Measurements from ENCODE around the gene GALNS. TPM values are rescaled to one million over a fixed set of nuclear protein-coding genes. Genes with fewer than 3 reads are reported as not detected.
"Not testable (repeated sequence)": the region's sequence is repeated elsewhere in the genome, so short reads cannot be mapped to it uniquely, and the experiment has no call there.

Gene GALNS
- total and polyA plus RNA-seq, 9 donors: 9.8 to 28.5 (median 20.6) TPM

DNA sequence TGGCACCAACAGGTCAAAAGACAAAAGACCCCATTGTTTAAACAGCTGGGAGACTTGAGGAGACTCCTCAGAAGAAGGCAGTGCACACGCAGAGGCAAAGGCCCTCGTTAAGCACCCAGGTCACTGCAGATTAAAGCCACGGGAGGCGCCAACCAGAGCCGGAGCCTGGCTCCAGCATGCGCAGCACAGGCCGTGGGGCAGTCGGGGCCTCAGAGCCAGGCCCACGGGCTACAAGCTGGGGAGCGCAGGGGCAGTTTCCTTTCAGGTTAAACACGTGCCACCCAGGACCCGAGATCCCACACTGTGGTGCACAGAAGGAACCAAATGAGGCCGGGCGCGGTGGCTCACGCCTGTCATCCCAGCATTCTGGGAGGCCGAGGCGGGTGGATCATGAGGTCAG lies 80.9 kb downstream of the GALNS start:
- Histone ChIP-seq H3K4me1 (ENCODE audit: control insufficient read depth, insufficient read depth, low read length) (peaks cover 79% of the 10 kb centered on the region), H3K27ac (ENCODE audit: low read length) (no peak overlapping the region), H3K9me3 (replicated peaks; ENCODE audit: control insufficient read depth, low read depth, low read length) (no peaks in the 10 kb centered on the region), H3K4me3 (ENCODE audit: low read length) (no peak overlapping the region), H3K36me3 (ENCODE audit: control insufficient read depth, insufficient read depth, low read length) (no peaks in the 10 kb centered on the region), H3K27me3 (ENCODE audit: control insufficient read depth, insufficient read depth, low read length) (peaks cover 40% of the 10 kb centered on the region)
- 91% methylated on average over 17 of the region's 18 CpGs for WGBS (ENCODE audit: insufficient coverage)
- DNase-seq: no peak

DNA sequence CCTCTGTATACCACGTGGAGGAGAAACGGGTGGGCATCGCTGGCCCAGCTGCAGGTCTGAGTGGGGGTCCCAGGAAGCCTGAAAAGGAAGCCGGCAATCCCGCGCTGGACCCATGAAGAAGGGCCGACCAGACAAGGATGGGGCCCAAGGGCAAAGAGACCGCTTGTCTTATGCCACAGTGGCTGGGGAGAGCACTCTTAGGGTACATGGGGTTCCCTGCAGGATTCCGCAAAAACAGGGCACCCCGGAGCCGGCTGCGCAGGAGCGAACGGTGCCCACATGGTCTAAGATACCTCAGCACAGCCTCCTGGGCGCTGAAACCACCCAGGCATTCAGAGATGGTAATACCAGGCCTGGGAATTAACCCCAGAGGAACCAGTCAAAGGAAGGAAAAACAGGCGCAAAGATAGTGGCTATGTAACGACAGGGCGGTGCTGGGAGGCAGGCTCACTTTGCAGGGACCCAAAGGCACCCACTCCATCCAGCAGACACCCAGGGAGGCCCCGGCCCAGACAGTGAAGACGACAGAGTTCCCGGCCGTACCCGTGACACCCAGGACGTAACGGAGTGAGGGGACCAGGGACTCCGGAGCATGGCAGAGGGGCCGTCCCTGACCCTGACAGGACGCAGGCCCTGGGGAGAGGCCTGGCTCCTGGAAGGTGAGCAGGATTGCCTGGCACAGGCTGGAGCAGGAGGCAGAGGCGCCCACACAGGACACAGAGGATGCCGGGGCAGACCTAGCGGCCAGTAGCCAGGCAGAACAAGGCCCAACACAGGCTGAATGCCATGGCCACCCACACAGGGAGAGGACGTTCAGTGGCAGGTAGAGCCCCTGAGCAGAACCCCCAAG lies 82.0 kb downstream of the GALNS start:
- H3K36me3 ChIP-seq (ENCODE audit: control insufficient read depth, insufficient read depth, low read length): no peaks in the 10 kb centered on the region
- WGBS (ENCODE audit: insufficient coverage): 90% methylated on average over 26 of the region's 32 CpGs
- H3K4me3 ChIP-seq (ENCODE audit: low read length): no peak overlapping the region
- no peak for DNase-seq
- H3K4me1 ChIP-seq (ENCODE audit: control insufficient read depth, insufficient read depth, low read length): peaks cover 82% of the 10 kb centered on the region
- no peak overlapping the region for H3K27ac ChIP-seq (ENCODE audit: low read length)
- no peaks in the 10 kb centered on the region for H3K9me3 ChIP-seq (replicated peaks; ENCODE audit: control insufficient read depth, low read depth, low read length)
- H3K27me3 ChIP-seq (ENCODE audit: control insufficient read depth, insufficient read depth, low read length): peaks cover 41% of the 10 kb centered on the region

DNA sequence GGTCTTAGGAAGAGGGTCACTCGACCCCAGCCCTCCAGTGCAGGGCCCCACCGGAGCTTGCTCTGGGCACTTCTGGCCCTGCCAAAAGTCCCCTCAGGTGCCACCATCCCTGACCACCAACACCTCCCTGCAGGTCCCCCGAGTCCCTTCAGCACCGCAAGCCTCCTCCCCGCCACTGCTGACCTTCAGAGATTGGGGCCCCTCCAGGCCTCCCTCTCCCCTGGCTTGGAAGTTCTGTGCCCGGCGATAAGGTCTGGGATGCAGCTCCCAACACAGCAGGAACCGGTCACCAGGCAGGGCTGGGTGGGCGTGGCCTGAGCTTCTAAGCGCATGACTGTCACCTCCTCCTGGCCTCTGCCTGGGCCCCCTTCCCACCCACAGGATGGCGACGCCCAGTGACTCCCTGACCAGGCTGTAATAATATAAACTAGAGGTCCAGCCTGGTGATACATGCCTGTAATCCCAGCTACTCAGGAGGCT lies 82.9 kb downstream of the GALNS start:
- H3K9me3 ChIP-seq (replicated peaks; ENCODE audit: control insufficient read depth, low read depth, low read length): no peaks in the 10 kb centered on the region
- H3K27ac ChIP-seq (ENCODE audit: low read length): peak overlapping the region; percentile 86
- peaks cover 35% of the 10 kb centered on the region for H3K27me3 ChIP-seq (ENCODE audit: control insufficient read depth, insufficient read depth, low read length)
- peaks cover 82% of the 10 kb centered on the region for H3K4me1 ChIP-seq (ENCODE audit: control insufficient read depth, insufficient read depth, low read length)
- H3K4me3 ChIP-seq (ENCODE audit: low read length): no peak overlapping the region
- WGBS (ENCODE audit: insufficient coverage): 34% methylated on average over 9 of the region's 12 CpGs
- no peaks in the 10 kb centered on the region for H3K36me3 ChIP-seq (ENCODE audit: control insufficient read depth, insufficient read depth, low read length)
- peak; percentile 64 for DNase-seq

DNA sequence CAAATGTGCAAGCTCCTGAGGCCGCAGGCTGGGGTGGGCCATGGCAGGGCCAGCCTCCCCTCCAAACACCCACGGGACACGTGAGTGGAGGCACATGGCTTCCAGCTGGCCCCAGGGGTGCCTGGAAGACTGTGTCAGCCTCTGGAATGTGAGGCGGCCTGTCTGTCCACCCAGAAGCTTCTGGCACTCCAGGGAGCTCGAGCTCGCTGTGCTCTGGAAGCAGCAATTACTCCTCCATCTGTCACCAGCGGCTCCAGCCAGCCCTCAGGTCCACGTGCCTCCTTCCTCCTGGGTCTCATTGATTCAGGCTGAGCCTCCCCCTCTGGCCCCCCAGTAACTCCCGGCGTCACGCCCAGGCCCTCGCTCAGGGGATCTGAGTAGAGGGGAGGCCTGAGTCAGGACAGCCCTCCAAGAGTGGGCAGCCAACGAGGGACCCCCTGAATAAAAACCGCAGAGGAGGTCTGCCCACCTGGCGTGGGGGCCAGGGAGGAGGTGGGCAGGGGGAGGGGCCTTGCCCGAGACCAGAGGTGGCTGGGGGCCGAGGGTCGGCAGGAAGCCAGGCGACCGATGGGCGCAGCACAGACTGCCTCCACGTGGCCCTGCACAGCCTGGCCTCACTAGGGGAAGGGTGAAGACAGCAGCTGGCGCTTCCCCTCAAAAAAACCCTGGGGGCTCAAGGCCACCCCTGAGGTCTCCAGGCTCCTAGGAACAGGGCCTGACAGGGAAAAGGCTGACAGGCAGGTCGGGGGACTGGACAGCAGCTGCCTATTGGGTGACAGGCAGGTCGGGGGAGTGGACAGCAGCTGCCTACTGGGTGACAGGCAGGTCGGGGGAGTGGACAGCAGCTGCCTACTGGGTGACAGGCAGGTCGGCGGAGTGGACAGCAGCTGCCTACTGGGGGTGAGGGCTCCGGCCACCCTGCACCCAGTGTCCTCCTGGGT lies 83.6 kb downstream of the GALNS start:
- peak; percentile 90 for DNase-seq
- no peaks in the 10 kb centered on the region for H3K36me3 ChIP-seq (ENCODE audit: control insufficient read depth, insufficient read depth, low read length)

DNA sequence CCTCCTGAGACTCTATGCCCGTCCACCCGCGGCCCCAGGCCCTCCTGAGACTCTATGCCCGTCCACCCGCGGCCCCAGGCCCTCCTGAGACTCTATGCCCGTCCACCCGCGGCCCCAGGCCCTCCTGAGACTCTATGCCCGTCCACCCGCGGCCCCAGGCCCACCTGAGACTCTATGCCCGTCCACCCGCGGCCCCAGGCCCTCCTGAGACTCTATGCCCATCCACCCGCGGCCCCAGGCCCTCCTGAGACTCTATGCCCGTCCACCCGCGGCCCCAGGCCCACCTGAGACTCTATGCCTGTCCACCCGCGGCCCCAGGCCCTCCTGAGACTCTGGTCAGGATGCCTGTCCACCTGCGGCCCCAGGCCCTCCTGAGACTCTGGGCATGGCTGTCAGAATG lies 85.0 kb downstream of the GALNS start:
- peaks cover 24% of the 10 kb centered on the region for H3K27me3 ChIP-seq (ENCODE audit: control insufficient read depth, insufficient read depth, low read length)
- not testable (repeated sequence) for H3K9me3 ChIP-seq (replicated peaks; ENCODE audit: control insufficient read depth, low read depth, low read length); H3K4me3 ChIP-seq (ENCODE audit: low read length); DNase-seq; H3K36me3 ChIP-seq (ENCODE audit: control insufficient read depth, insufficient read depth, low read length)
- H3K27ac ChIP-seq (ENCODE audit: low read length): peak overlapping the region; percentile 90
- 93% methylated on average over 11 of the region's 23 CpGs for WGBS (ENCODE audit: insufficient coverage)
- H3K4me1 ChIP-seq (ENCODE audit: control insufficient read depth, insufficient read depth, low read length): peaks cover 85% of the 10 kb centered on the region

More for the DNA sequence above, 83.6 kb downstream of the GALNS start:
- Histone ChIP-seq H3K9me3 (replicated peaks; ENCODE audit: control insufficient read depth, low read depth, low read length) (no peaks in the 10 kb centered on the region), H3K27ac (ENCODE audit: low read length) (peak overlapping the region; percentile 90), H3K4me3 (ENCODE audit: low read length) (no peak overlapping the region), H3K27me3 (ENCODE audit: control insufficient read depth, insufficient read depth, low read length) (peaks cover 29% of the 10 kb centered on the region), H3K4me1 (ENCODE audit: control insufficient read depth, insufficient read depth, low read length) (peaks cover 83% of the 10 kb centered on the region)
- 23% methylated on average over 20 of the region's 29 CpGs for WGBS (ENCODE audit: insufficient coverage)

DNA sequence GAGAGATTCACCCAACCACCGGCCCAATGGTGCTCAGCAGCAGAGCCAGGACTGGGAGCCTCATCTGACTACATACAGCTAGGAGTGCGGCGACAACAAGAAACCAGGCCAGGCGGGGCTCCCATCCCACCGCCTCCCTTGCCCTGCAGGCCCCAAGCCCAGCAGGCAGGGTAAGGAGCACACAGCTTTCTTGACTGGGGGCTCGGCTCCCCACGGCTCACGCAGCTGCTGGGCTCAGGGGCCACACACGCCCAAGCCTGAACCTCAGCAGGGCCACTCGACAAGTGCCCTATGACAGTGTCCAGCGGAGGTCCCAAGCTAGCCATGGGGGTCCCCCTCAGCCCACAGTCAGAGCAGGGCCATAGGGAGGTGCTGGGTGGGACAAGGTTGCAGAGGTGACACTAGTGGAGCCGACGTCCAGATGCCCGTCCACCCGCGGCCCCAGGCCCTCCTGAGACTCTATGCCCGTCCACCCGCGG lies 85.4 kb downstream of the GALNS start:
- peaks cover 81% of the 10 kb centered on the region for H3K4me1 ChIP-seq (ENCODE audit: control insufficient read depth, insufficient read depth, low read length)
- 72% methylated on average over 11 of the region's 19 CpGs for WGBS (ENCODE audit: insufficient coverage)
- H3K36me3 ChIP-seq (ENCODE audit: control insufficient read depth, insufficient read depth, low read length): no peaks in the 10 kb centered on the region
- H3K27me3 ChIP-seq (ENCODE audit: control insufficient read depth, insufficient read depth, low read length): peaks cover 27% of the 10 kb centered on the region
- no peak overlapping the region for H3K4me3 ChIP-seq (ENCODE audit: low read length)
- H3K27ac ChIP-seq (ENCODE audit: low read length): peak overlapping the region; percentile 74
- H3K9me3 ChIP-seq (replicated peaks; ENCODE audit: control insufficient read depth, low read depth, low read length): no peaks in the 10 kb centered on the region
- DNase-seq: no peak

DNA sequence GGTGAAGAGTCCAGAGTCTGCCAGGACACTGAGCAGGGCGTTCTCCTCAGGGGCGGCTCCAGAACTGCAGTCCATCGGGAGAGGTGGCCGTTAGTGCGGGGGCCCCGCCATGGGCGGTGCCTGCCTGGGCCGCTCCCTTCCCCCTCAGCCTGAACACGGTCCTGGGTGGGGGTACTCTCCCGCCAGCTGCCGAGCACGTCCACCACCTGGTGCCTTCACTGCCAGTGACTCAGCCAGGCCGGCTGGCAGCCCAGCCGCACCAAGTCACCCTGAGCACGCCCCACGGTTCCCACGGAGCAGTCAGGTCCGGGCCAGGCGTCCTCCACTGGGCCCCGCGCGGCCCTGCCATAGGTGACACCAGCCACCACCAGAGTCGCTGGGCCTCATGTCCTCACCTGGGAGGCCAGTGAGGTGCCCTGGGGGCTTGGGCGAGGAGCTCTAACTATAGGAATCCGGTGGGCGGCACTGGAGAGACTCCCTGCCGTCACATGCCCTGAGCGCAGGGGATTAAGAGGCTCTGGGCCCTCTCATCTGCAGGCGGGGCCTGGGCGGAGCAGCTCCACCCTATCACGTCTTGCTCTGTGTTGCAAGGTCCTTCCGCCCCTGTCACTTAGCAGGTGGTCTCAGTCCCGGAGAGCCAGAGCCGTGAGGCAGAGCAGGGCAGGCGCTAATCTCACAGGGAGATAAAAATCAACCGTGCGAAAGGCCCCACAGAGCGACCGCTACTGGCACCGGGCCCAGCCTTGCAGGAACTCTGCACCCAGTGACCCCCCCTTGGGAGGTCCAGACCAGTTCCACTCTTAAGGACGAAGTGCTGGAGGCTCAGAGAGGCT lies 86.1 kb downstream of the GALNS start:
- Histone ChIP-seq H3K36me3 (ENCODE audit: control insufficient read depth, insufficient read depth, low read length) (no peaks in the 10 kb centered on the region), H3K4me3 (ENCODE audit: low read length) (no peak overlapping the region), H3K27ac (ENCODE audit: low read length) (peak overlapping the region; percentile 74), H3K4me1 (ENCODE audit: control insufficient read depth, insufficient read depth, low read length) (peaks cover 80% of the 10 kb centered on the region), H3K9me3 (replicated peaks; ENCODE audit: control insufficient read depth, low read depth, low read length) (no peaks in the 10 kb centered on the region), H3K27me3 (ENCODE audit: control insufficient read depth, insufficient read depth, low read length) (peaks cover 27% of the 10 kb centered on the region)
- peak; percentile 81 for DNase-seq
- WGBS (ENCODE audit: insufficient coverage): 26% methylated on average over 32 of the region's 41 CpGs

DNA sequence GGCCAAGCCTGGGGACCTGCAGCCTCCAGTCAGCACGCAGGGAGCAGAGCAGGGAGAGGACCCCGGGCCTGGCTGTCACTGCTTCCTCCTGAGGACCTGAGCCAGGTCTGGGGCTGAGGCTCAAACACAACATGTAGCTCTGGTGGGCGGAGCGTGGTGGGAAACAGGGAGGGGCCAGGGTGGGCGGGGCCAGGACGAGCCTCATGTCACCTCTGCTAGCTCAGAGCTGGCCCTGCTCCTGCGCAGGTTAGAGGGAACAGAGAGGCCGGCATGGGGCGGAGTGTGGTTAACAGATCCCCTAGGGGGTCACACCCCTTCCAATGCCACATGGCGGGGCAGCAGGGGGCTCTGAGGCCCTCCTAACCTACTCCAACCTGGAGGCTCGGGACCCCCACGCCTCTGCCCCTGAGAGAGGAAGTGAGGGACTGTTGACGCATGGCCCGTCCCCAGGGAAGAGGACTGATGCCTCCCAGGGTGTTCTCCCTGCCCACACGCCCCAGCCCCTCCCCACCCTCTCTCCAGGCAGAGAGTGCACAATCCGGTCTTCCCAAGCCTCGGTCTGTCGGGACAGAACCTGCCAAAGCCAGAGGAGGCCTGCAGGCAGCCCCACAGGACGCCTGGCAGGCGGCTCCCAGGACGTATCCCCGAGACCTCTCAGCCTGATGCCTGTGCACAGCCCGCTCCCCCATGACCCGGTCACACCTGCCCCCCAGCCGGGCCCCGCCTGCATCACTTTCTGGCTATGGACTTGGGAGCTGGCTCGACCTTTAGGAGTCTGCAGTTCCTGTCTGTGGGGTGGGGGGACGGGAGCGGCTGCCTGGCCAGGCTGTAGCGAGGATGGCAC lies 86.9 kb downstream of the GALNS start:
- 34% methylated on average over 20 of the region's 30 CpGs for WGBS (ENCODE audit: insufficient coverage)
- no peak for DNase-seq
- Histone ChIP-seq H3K27me3 (ENCODE audit: control insufficient read depth, insufficient read depth, low read length) (peaks cover 23% of the 10 kb centered on the region), H3K36me3 (ENCODE audit: control insufficient read depth, insufficient read depth, low read length) (no peaks in the 10 kb centered on the region), H3K27ac (ENCODE audit: low read length) (peak overlapping the region; percentile 74), H3K4me1 (ENCODE audit: control insufficient read depth, insufficient read depth, low read length) (peaks cover 78% of the 10 kb centered on the region), H3K9me3 (replicated peaks; ENCODE audit: control insufficient read depth, low read depth, low read length) (no peaks in the 10 kb centered on the region), H3K4me3 (ENCODE audit: low read length) (no peak overlapping the region)
